ENCODE measurements around the gene SLFN12L. TPM values are rescaled to one million over a fixed set of nuclear protein-coding genes. Genes with fewer than 3 reads are reported as not detected.
"Not testable (repeated sequence)": the region's sequence is repeated elsewhere in the genome, so short reads cannot be mapped to it uniquely, and the experiment has no call there.

The SLFN12L gene
- total and polyA plus RNA-seq, 10 of the 15 experiments (the other 5 are each of a cell fraction or from before 2014, with no cell fraction given): 1.0 to 21.3 (median 9.4) TPM

GRCh38 chr17:35529866-35530265 is 7.6 kb downstream of the SLFN12L start (continued):
- TF ChIP-seq IKZF1 (conservative IDR thresholded peaks at IDR 0.05) (no peak), MEF2A (IDR thresholded peaks at IDR 0.05; ENCODE audit: insufficient read depth, low read depth, low read length) (no peak), TARDBP (IDR thresholded peaks at IDR 0.05; ENCODE audit: borderline replicate concordance) (no peak)

DNA sequence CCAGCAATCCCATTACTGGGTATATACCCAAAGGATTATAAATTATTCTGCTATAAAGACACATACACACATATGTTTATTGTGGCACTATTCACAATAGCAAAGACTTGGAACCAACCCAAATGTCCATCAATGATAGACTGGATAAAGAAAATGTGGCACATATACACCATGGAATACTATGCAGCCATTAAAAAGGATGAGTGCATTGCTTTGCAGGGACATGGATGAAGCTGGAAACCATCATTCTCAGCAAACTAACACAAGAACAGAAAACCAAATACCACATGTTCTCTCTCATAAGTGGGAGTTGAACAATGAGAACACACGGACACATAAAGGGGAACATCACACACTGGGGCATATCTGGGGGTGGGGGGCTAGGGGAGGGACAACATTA is 8.2 kb downstream of the SLFN12L start:
- DNase-seq (ENCODE audit: low read depth, low spot score); H3K36me3 ChIP-seq (ENCODE audit: control insufficient read depth in 2 of 2, insufficient read depth in 2 of 2, low read length in 1 of 2); H3K4me2 ChIP-seq (ENCODE audit: control insufficient read depth, insufficient read depth); H3K27me3 ChIP-seq (replicated peaks in 1 of 2; ENCODE audit: control insufficient read depth in 2 of 2, insufficient read depth in 2 of 2, low read length in 1 of 2); H4K20me1 ChIP-seq (ENCODE audit: control insufficient read depth, insufficient read depth); RAD21 ChIA-PET (ENCODE audit: unreplicated experiment); H3K9me3 ChIP-seq (replicated peaks; ENCODE audit: control insufficient read depth, insufficient read depth, low read length); H3K4me3 ChIP-seq; H2AFZ ChIP-seq (ENCODE audit: control insufficient read depth, low read depth, low read length); SMC1A ChIA-PET (ENCODE audit: uncharacterized antibody, unreplicated experiment); FAIRE-seq; H3K9ac ChIP-seq (ENCODE audit: control insufficient read depth, insufficient read depth, low read length); ATAC-seq; BruUV-seq (replicated peaks); in situ Hi-C loops (cut with MboI); H3K27ac ChIP-seq (ENCODE audit: control insufficient read depth, insufficient read depth); H3K4me1 ChIP-seq (ENCODE audit: control insufficient read depth, insufficient read depth, low read length); intact Hi-C loops (cut with micrococcal nuclease; ENCODE audit: unreplicated experiment): not testable (repeated sequence)
- peaks cover 49% of the 10 kb centered on the region for H3K79me2 ChIP-seq (ENCODE audit: control insufficient read depth, insufficient read depth, low read length)
- CTCF ChIA-PET: interaction anchor here (1.4 to 16.4 kb wide), 2 partner anchors 216 to 218 kb away, joined by 3 to 321 read pairs; no protein-coding TSS in a partner anchor
- 80% methylated on average over 1 of the region's 1 CpG for WGBS (ENCODE audit: insufficient coverage, insufficient replicate concordance, low lambda C conversion rate, missing lambda C conversion rate)
- POLR2A ChIA-PET: interaction anchor here (0.7 kb wide), 1 partner anchor 8 kb away, joined by 7 read pairs; no protein-coding TSS in a partner anchor

GRCh38 chr17:35523296-35523695 is 14.2 kb downstream of the SLFN12L start:
- ChIA-PET RAD21 (ENCODE audit: unreplicated experiment) (interaction anchor here (0.9 kb wide), 1 partner anchor 10 kb away, joined by 4 read pairs; no protein-coding TSS in a partner anchor), SMC1A (ENCODE audit: uncharacterized antibody, unreplicated experiment) (interaction anchor here (0.9 to 1.7 kb wide), 2 partner anchors 11 to 210 kb away, joined by 3 to 5 read pairs; no protein-coding TSS in a partner anchor), CTCF (interaction anchor here (1.4 to 2.7 kb wide), 3 partner anchors 11 to 14 kb away, joined by 3 to 16 read pairs (median 8); partner anchors contain the start of gene SLFN12L), POLR2A (interaction anchor here (1.0 kb wide), 1 partner anchor 11 kb away, joined by 4 read pairs; no protein-coding TSS in a partner anchor)
- no TSS peak for BruUV-seq (replicated peaks)
- FAIRE-seq (no peak), ATAC-seq (no peak), DNase-seq (ENCODE audit: low read depth, low spot score) (no peak)
- Histone ChIP-seq H3K9me3 (replicated peaks; ENCODE audit: control insufficient read depth, insufficient read depth, low read length) (no peaks in the 10 kb centered on the region; the same call in 2 of the 3 replicates), H3K4me2 (ENCODE audit: control insufficient read depth, insufficient read depth) (no peak overlapping the region), H3K27ac (ENCODE audit: control insufficient read depth, insufficient read depth) (no peak overlapping the region), H3K27me3 (replicated peaks in 1 of 2; ENCODE audit: control insufficient read depth in 2 of 2, insufficient read depth in 2 of 2, low read length in 1 of 2) (no peaks in the 10 kb centered on the region), H4K20me1 (ENCODE audit: control insufficient read depth, insufficient read depth) (no peaks in the 10 kb centered on the region; the same call in 1 of the 2 replicates), H2AFZ (ENCODE audit: control insufficient read depth, low read depth, low read length) (no peak overlapping the region), H3K9ac (ENCODE audit: control insufficient read depth, insufficient read depth, low read length) (no peak overlapping the region), H3K79me2 (ENCODE audit: control insufficient read depth, insufficient read depth, low read length) (peaks cover 45% of the 10 kb centered on the region), H3K4me1 (ENCODE audit: control insufficient read depth, insufficient read depth, low read length) (0 out of 2 replicates have a peak, but pooled peaks cover 3% of the 10 kb centered on the region), H3K4me3 (no peak overlapping the region), H3K36me3 (ENCODE audit: control insufficient read depth in 2 of 2, insufficient read depth in 2 of 2, low read length in 1 of 2) (peaks cover 2 to 10% of the 10 kb centered on the region in 2 experiments; a peak in 3 of 4 replicates)
- 96% methylated on average over 4 of the region's 4 CpGs for WGBS (ENCODE audit: insufficient coverage, insufficient replicate concordance, low lambda C conversion rate, missing lambda C conversion rate)
- in situ Hi-C loops (cut with MboI): no loop called here
- intact Hi-C loops (cut with micrococcal nuclease; ENCODE audit: unreplicated experiment): no loop called here
- no peak for TF ChIP-seq ZNF384 (IDR thresholded peaks at IDR 0.05; ENCODE audit: borderline replicate concordance, low read depth, low read length)
- TF ChIP-seq, protein P1, sequence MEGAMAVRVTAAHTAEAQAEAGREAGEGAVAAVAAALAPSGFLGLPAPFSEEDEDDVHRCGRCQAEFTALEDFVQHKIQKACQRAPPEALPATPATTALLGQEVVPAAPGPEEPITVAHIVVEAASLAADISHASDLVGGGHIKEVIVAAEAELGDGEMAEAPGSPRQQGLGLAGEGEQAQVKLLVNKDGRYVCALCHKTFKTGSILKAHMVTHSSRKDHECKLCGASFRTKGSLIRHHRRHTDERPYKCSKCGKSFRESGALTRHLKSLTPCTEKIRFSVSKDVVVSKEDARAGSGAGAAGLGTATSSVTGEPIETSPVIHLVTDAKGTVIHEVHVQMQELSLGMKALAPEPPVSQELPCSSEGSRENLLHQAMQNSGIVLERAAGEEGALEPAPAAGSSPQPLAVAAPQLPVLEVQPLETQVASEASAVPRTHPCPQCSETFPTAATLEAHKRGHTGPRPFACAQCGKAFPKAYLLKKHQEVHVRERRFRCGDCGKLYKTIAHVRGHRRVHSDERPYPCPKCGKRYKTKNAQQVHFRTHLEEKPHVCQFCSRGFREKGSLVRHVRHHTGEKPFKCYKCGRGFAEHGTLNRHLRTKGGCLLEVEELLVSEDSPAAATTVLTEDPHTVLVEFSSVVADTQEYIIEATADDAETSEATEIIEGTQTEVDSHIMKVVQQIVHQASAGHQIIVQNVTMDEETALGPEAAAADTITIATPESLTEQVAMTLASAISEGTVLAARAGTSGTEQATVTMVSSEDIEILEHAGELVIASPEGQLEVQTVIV (IDR thresholded peaks at IDR 0.05; ENCODE audit: borderline replicate concordance, partially characterized antibody): no peak
- TF ChIP-seq, protein P2, sequence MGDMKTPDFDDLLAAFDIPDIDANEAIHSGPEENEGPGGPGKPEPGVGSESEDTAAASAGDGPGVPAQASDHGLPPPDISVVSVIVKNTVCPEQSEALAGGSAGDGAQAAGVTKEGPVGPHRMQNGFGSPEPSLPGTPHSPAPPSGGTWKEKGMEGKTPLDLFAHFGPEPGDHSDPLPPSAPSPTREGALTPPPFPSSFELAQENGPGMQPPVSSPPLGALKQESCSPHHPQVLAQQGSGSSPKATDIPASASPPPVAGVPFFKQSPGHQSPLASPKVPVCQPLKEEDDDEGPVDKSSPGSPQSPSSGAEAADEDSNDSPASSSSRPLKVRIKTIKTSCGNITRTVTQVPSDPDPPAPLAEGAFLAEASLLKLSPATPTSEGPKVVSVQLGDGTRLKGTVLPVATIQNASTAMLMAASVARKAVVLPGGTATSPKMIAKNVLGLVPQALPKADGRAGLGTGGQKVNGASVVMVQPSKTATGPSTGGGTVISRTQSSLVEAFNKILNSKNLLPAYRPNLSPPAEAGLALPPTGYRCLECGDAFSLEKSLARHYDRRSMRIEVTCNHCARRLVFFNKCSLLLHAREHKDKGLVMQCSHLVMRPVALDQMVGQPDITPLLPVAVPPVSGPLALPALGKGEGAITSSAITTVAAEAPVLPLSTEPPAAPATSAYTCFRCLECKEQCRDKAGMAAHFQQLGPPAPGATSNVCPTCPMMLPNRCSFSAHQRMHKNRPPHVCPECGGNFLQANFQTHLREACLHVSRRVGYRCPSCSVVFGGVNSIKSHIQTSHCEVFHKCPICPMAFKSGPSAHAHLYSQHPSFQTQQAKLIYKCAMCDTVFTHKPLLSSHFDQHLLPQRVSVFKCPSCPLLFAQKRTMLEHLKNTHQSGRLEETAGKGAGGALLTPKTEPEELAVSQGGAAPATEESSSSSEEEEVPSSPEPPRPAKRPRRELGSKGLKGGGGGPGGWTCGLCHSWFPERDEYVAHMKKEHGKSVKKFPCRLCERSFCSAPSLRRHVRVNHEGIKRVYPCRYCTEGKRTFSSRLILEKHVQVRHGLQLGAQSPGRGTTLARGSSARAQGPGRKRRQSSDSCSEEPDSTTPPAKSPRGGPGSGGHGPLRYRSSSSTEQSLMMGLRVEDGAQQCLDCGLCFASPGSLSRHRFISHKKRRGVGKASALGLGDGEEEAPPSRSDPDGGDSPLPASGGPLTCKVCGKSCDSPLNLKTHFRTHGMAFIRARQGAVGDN (IDR thresholded peaks at IDR 0.05): no peak
- TF ChIP-seq CREB1 (IDR thresholded peaks at IDR 0.05; ENCODE audit: low read depth): no peak
- no peak for TF ChIP-seq NRF1 (conservative IDR thresholded peaks at IDR 0.05; ENCODE audit: low read depth, low read length)

Data from GM12878 (cell line).